Endodermal cell (in vitro differentiated cells): ENCODE data around the gene B4GALNT3. TPM values are rescaled to one million over a fixed set of nuclear protein-coding genes. Genes with fewer than 3 reads are reported as not detected.
A peak's percentile ranks its signal among the peaks of the same experiment; 100 is the strongest.

Experiments used
- DNase-seq: peaks from one replicate; pipeline ENCODE4 v3.0.0-alpha.2; 2017
- H3K27ac ChIP-seq: 2 replicates; pipeline ENCODE4 v1.5.1; 2013; ENCODE audit warnings: mild to moderate bottlenecking, low read depth, low read length, moderate library complexity
- H3K27me3 ChIP-seq: 2 replicates; pipeline ENCODE4 v1.6.1; 2013; ENCODE audit warnings: mild to moderate bottlenecking, low read length, moderate library complexity; ENCODE audit not compliant: insufficient read depth, control insufficient read depth, poor library complexity, severe bottlenecking
- H3K36me3 ChIP-seq: 2 replicates; pipeline ENCODE4 v1.7.0; 2013; ENCODE audit warnings: mild to moderate bottlenecking, low read length, moderate library complexity; ENCODE audit not compliant: control insufficient read depth, insufficient read depth
- H3K4me1 ChIP-seq: one replicate; pipeline ENCODE4 v1.7.0; 2013; ENCODE audit warnings: low read length; ENCODE audit not compliant: control insufficient read depth, insufficient read depth
- H3K4me3 ChIP-seq: 2 replicates; pipeline ENCODE4 v1.5.1; 2013; ENCODE audit warnings: mild to moderate bottlenecking, low read length, moderate library complexity
- H3K9ac ChIP-seq: 2 replicates; pipeline ENCODE4 v1.6.1; 2013; ENCODE audit warnings: mild to moderate bottlenecking, low read length, moderate library complexity; ENCODE audit not compliant: poor library complexity, severe bottlenecking; ENCODE audit errors: extremely low read depth
- H3K9me3 ChIP-seq: 2 replicates; pipeline ENCODE4 v1.6.1; 2013; ENCODE audit warnings: mild to moderate bottlenecking, low read length, moderate library complexity; ENCODE audit not compliant: control insufficient read depth
- H3K27ac Mint-ChIP-seq: 2 replicates; pipeline ENCODE4 v1.8.0; 2020; ENCODE audit warnings: mixed read lengths
- H3K27me3 Mint-ChIP-seq: 2 replicates; pipeline ENCODE4 v1.8.0; 2021; ENCODE audit warnings: mild to moderate bottlenecking, mixed read lengths; ENCODE audit not compliant: insufficient read depth
- H3K36me3 Mint-ChIP-seq: 2 replicates; pipeline ENCODE4 v1.8.0; 2020; ENCODE audit warnings: low read depth, mixed read lengths
- H3K4me1 Mint-ChIP-seq: 2 replicates; pipeline ENCODE4 v1.8.0; 2020; ENCODE audit warnings: mixed read lengths
- H3K4me3 Mint-ChIP-seq: 2 replicates; pipeline ENCODE4 v1.8.0; 2020; ENCODE audit warnings: mild to moderate bottlenecking, moderate library complexity, mixed read lengths
- H3K9me3 Mint-ChIP-seq: 2 replicates; pipeline ENCODE4 v1.8.0; 2020; ENCODE audit warnings: mild to moderate bottlenecking, mixed read lengths
- CTCF ChIP-seq: fragments of 200-600 bp; sonication (generic); conservative IDR thresholded peaks from 2 replicates; pipeline ENCODE4 v1.5.0; 2021; ENCODE audit warnings: antibody characterized with exemption, mild to moderate bottlenecking
- WGBS, 2 experiments: methylation state at CpG; one replicate each; pipeline versions ENCODE4 v1.1.5 to v1.1.7; 2013; ENCODE audit warnings: missing lambda C conversion rate in 2 of 2, mixed read lengths in 1 of 2; ENCODE audit not compliant: insufficient coverage in 1 of 2, insufficient read length in 1 of 2; 5-methylcytosine and 5-hydroxymethylcytosine counted together
- total RNA-seq, 2 donors: library from RNA; stranded (reverse); fragmentation: NEBNext Ultra II Directional in 1 of 2; extraction: Animal tissue kit (Norgen Biotek cat#: 25700) in 1 of 2; gene quantifications; 2 replicates in 1 of 2; 3 replicates in 1 of 2; pipeline ENCODE4 v1.2.1, GENCODE V29; 2021

B4GALNT3 gene
- total RNA-seq, 2 donors from 2014 or later: 61.5 to 155 TPM

- Histone ChIP-seq H3K36me3 (no peaks in the 10 kb centered on the region), H3K4me3 (no peak overlapping the region), H3K27me3 (no peaks in the 10 kb centered on the region), H3K9me3 (no peaks in the 10 kb centered on the region), H3K9ac (no peak overlapping the region), H3K4me1 (no peaks in the 10 kb centered on the region), H3K27ac (no peak overlapping the region)
- no peak for DNase-seq
- Mint-ChIP-seq H3K4me1 (peaks cover 7% of the 10 kb centered on the region), H3K27me3 (no peaks in the 10 kb centered on the region), H3K9me3 (no peaks in the 10 kb centered on the region), H3K4me3 (no peak overlapping the region), H3K27ac (no peak overlapping the region), H3K36me3 (no peaks in the 10 kb centered on the region)
- 93% methylated on average over 7 of the region's 7 CpGs for WGBS, 2 experiments
- TF ChIP-seq CTCF: no peak
Observed at GRCh38 chr12:604956-605355, 145.2 kb downstream of the B4GALNT3 start.

GRCh38 chr12:607541-608001, 147.8 kb downstream of the B4GALNT3 start:
- H3K4me1 Mint-ChIP-seq: peaks cover 7% of the 10 kb centered on the region
- H3K27me3 ChIP-seq: no peaks in the 10 kb centered on the region
- no peak overlapping the region for H3K4me3 ChIP-seq
- H3K9ac ChIP-seq: no peak overlapping the region
- H3K27ac ChIP-seq: no peak overlapping the region
- no peaks in the 10 kb centered on the region for H3K4me1 ChIP-seq
- WGBS, 2 experiments: 83 to 90% methylated on average over 3 to 5 of the region's 5 CpGs
- no peaks in the 10 kb centered on the region for H3K9me3 ChIP-seq
- DNase-seq: peak; percentile 81
- no peaks in the 10 kb centered on the region for H3K9me3 Mint-ChIP-seq
- H3K4me3 Mint-ChIP-seq: no peak overlapping the region
- no peaks in the 10 kb centered on the region for H3K36me3 ChIP-seq
- no peak for TF ChIP-seq CTCF
- H3K27ac Mint-ChIP-seq: peak overlapping the region; percentile 56
- no peaks in the 10 kb centered on the region for H3K27me3 Mint-ChIP-seq
- H3K36me3 Mint-ChIP-seq: no peaks in the 10 kb centered on the region

GRCh38 chr12:608413-608812, 148.7 kb downstream of the B4GALNT3 start:
- Histone ChIP-seq H3K9me3 (no peaks in the 10 kb centered on the region), H3K36me3 (no peaks in the 10 kb centered on the region), H3K4me3 (no peak overlapping the region), H3K27me3 (no peaks in the 10 kb centered on the region), H3K4me1 (no peaks in the 10 kb centered on the region), H3K27ac (no peak overlapping the region), H3K9ac (no peak overlapping the region)
- DNase-seq: peak; percentile 39
- no peak overlapping the region for H3K27ac Mint-ChIP-seq
- no peak overlapping the region for H3K4me3 Mint-ChIP-seq
- H3K36me3 Mint-ChIP-seq: no peaks in the 10 kb centered on the region
- TF ChIP-seq CTCF: no peak
- H3K9me3 Mint-ChIP-seq: no peaks in the 10 kb centered on the region
- H3K27me3 Mint-ChIP-seq: no peaks in the 10 kb centered on the region
- peaks cover 7% of the 10 kb centered on the region for H3K4me1 Mint-ChIP-seq
- 84 to 91% methylated on average over 3 of the region's 3 CpGs for WGBS, 2 experiments
